Muscle of arm (tissue), 12 donors: ENCODE results near the gene DRC7. TPM values are rescaled to one million over a fixed set of nuclear protein-coding genes. Genes with fewer than 3 reads are reported as not detected.

Source experiments
- DNase-seq: peaks from one replicate; pipeline ENCODE4 v3.0.0-alpha.2; 2013
- polyA plus RNA-seq, 12 donors: library from polyadenylated mRNA; unstranded; fragments of 120-200 nt; gene quantifications; one replicate each; pipeline ENCODE4 v1.2.1, GENCODE V29; 2013; ENCODE audit not compliant: insufficient read length in 12 of 12

The DRC7 gene
- polyA plus RNA-seq, 12 donors: 0.05 to 0.31 (median 0.17) TPM; not detected in 7

DNA sequence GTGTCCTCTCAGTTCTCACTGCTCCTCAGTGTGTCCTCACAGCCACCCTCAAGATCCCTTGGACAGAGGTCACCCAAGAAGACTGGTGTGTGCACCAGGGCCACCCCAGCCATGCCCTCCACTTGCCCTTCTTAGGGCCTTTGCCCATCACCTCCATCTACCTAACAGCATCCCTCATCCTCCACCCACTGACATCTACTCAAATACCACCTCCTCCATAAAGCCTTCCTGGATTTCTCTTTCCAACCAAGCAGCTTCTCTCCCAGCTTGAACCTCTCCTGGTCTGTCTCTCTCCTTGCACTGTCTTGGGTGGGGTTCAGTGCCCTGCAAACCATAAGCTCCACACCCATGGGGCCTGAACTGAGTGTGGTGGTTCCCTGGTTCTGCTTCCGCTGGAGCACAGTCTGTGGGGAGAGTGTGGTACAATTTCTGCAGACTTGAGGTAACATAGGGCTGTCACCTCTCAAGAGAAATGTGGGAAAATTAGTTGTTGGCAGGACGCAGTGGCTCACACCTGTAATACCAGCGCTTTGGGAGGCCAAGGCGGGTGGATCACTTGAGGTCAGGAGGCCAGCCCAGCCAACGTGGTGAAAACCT lies 55.3 kb downstream of the DRC7 start:
- DNase-seq: no peak

DNA sequence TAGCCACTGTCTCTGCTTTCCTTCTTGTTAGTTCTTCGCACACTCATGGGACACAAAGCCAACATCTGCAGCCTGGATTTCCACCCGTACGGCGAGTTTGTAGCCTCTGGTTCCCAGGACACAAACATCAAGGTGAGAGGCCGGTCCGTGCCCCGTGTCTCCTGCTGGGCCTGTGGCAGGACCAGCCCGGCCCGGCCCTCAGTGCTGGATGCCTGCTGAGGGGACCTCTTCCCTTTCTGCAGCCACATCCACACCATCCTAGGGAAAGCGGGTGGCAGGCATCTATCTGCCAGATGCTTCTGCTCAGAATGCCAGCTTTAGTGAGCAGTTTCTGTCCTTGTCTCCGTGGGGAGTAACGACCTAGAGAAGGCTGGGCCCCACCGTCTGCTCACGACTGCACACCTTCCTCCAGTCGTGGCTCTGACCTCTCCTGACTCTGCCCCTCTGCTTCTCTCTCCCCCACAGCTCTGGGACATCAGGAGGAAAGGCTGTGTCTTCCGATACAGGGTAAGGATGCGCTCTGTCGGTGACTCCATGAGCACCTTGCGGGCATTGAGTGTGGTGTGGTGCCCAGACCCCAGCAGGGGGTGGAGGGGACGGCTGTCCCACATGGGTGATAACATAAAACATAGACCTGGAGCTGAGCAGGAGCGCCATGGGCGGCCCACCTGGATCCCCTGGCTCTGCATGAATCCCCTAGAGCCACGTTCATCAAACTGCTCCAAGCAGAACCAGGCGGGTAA lies 56.4 kb downstream of the DRC7 start:
- no peak for DNase-seq

DNA sequence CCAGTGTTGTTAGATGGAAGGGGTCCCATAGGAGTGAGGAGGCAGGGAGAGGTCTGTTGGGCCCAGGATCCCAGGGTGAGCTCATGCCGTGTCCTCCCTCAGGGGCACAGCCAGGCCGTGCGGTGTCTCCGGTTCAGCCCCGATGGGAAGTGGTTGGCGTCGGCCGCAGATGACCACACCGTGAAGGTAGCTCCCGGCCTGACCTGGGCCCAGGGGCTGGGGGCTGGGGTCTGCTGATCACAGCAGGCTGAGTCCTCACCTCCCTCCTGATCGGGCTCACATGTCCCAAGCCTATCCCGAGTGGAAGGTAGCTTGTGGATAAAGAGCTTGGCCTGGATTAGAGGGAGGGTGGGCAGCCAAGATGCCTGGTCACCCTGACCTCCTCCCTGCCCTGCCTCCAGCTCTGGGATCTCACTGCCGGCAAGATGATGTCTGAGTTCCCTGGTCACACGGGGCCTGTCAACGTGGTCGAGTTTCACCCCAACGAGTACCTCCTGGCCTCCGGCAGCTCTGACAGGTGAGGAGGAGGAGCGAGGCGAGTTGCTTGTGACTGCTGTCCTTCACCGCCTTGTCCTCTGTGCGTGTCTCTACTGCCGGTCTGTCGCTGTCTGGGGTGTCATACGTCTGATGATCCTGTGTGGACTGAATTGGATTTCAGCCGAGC lies 57.1 kb downstream of the DRC7 start:
- DNase-seq: no peak

DNA sequence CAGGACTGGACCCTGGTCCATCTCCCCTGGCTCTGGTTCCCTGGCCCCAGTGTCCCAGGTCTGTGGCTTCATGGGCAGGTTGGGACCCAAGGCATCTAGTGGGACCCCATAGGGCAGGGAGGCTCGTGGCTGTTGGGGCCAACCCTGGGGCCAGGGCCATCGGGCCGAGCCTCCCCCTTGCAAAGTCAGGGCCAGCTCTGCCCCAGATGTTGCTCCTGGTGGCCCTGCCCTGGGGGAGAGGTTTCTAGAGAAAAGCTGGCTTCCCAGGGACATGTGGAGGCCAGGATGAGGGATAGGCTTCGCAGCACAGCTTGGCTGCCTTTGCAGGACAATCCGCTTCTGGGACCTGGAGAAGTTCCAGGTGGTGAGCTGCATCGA lies 57.6 kb downstream of the DRC7 start:
- no peak for DNase-seq

DNA sequence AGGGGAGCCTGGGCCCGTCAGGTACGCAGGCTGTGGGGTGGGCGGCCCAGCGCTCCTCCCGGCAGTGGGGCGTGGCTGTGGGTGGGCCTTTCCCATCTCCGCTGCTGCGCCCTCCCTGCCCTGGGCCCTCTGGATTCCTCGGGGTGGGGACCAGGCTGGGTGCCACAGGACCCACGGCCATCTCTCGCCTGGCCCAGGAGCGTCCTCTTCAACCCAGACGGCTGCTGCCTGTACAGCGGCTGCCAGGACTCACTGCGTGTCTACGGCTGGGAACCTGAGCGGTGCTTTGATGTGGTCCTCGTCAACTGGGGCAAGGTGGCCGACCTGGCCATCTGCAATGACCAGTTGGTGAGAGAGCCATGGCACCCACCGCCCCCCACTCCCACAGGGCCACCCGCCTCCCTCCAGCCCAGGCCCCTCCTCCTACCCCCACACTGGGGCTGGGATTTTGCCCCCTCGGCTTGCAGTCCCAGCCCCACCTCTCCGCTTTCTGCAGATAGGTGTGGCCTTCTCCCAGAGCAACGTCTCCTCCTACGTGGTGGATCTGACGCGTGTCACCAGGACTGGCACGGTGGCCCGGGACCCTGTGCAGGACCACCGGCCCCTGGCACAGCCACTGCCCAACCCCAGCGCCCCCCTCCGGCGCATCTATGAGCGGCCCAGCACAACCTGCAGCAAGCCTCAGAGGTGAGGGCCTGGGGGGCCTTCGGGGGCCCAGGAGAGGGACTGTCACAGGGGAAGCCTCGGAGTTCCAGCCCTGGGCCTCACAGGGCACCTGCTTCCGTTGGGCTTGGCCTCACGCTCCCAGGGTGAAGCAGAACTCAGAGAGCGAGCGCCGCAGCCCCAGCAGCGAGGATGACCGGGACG lies 58.2 kb downstream of the DRC7 start:
- DNase-seq: no peak

DNA sequence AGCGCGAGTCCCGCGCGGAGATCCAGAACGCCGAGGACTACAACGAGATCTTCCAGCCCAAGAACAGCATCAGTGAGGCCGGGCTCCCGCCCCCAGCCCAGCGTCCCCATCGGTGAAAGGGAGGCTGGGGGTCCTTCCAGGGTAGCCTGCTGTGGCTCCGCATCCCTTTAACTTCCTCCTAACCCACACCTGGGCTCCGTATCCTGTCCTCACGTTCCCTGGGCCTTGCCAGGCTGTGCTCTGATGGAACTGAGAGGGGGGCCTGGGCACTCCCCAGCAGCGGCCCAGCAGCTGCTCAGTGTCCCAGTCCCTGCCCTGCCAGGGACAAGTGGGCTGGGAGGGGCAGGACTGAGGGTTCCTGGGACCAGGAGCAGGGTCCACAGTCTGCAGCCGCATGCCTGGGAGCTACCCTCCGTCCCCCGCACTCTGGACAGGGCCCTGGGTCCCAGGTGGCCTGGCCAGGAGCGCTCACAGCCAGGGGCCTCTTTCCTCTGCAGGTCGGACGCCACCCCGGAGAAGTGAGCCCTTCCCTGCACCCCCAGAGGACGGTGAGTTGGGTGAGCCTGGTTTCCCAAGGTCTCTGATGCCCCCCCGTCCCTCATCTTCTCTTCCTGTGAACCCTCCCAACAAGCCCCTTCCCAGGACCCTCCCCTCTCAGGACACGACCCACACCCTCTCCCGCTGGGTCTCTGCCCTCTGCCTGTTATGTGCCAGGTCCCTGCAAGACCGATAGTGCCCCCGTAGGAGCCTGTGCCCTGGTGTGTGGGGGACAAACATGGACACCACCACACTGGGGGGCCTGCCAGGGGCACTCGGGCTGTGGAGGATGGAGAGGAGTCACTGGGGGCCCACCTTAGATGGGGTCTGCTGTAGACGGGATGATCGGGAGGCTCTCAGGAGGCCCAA lies 59.1 kb downstream of the DRC7 start:
- DNase-seq: no peak

DNA sequence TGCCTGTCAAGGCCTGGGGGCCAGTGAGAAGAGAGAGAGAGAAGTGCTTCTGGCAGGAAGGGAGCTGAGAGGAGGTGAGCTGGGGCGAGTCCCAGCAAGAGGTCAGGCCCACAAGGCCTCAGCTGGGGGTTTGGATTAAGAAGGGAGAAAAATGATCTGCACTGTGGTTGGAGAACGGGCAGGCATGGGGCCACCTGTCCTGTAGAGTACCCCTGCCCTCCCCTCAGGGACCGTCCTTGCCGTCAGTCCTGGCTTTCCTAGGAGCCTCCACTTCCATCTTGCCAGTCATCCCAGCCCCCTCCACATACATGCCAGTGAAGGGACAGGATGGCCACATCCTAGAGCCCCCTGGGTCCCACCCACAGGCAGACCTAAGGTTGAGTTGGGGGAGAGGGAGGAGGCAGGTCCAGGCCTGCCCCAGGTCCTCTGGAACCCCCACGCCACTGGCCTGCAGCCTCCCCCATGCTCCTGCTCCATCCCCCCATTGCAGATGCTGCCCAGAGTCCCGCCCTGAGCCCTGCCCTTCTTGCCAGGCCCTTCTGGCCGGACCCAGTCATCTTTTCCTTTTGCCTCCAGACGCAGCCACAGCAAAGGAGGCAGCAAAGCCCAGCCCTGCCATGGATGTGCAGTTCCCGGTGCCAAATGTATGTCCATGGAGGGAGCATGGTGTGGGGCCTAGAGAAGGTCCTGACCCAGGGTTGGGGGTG lies 59.9 kb downstream of the DRC7 start:
- no peak for DNase-seq

DNA sequence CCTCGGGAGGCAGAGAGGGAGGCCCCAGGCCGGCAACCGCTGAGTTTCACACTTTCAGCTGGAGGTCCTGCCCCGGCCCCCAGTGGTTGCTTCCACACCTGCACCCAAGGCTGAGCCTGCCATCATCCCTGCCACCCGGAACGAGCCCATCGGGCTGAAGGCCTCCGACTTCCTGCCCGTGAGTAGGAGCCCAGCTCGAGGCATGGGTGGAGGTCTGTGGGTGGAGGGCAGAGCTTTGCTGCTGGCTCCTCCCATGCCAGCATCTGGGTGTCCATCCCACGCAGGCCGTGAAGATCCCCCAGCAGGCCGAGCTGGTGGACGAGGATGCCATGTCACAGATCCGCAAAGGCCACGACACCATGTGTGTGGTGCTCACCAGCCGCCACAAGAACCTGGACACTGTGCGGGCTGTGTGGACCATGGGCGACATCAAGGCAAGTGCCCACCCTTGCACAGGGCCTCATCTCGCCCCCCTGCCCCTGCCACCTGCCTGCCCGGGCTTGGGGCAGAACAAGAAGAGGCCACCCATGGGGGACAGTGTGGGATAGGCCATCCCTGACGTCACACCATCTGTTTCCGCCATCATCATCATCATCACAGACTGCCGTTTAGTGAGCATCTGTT lies 60.6 kb downstream of the DRC7 start:
- DNase-seq: no peak

DNA sequence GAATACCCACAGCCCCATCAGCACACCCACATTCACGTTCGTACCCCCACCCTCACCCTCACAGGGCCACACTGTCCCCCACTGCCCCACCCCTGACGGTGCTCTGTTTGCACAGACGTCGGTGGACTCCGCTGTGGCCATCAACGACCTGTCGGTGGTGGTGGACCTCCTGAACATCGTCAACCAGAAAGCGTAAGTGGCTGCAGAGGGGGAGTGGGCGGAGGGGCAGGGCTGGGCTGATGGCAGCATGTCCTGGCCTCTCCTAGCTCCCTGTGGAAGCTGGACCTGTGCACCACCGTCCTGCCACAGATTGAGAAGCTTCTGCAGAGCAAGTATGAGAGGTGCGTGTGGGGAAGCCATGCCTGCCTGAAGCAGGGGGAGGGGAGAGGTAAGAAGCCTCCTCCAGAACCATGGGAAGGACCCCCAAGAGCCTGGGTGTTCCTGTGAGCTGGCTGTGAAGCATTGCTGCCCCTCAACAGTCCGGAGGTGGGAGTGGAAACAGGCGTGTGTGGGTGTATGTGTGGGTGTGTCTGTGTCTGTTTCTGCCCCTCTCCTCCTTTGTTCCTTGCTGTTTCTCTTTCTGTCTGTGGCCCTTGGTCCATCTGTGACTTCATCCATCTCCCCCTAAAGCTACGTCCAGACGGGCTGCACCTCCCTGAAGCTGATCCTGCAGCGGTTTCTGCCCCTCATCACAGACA lies 61.3 kb downstream of the DRC7 start:
- DNase-seq: no peak

DNA sequence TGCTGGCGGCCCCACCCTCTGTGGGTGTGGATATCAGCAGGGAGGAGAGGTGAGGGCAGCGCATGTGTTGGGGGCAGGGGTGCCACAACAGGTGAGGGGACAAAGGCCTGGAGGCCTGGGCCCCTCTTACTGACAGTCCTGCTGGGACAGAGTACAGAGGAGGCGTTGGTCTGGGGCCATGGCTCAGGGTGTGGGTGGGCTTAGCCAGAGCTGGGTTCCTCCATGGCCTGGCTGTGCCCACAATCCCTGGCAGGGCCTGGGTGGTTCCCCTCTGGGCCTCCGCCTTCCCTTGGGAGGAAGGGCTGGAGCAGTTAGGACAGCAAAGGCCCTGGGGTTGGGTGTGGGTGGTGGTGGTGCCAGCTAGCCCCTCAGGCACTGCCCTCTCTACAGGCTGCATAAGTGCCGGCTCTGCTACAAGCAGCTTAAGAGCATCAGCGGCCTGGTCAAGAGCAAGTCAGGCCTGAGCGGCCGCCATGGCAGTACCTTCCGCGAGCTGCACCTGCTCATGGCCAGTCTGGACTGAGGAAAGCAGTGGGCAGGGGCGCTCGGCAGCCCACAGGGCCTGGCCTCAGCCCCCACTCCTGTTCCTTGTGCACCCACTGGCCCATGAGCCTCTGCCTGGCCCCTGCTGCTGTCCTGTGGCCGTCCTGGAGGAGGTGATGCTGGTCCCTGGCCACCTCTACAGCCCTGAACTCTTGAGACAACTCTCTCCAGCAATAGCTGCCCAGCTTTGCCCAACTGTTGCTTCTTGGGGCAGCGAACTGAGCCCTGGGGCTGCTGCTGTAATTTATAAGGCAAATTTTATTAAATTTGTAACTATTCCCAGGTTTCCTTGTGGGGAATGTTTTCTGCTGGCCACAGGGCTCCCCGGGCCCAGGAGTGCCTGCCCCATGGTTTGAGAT lies 62.1 kb downstream of the DRC7 start:
- no peak for DNase-seq

DNA sequence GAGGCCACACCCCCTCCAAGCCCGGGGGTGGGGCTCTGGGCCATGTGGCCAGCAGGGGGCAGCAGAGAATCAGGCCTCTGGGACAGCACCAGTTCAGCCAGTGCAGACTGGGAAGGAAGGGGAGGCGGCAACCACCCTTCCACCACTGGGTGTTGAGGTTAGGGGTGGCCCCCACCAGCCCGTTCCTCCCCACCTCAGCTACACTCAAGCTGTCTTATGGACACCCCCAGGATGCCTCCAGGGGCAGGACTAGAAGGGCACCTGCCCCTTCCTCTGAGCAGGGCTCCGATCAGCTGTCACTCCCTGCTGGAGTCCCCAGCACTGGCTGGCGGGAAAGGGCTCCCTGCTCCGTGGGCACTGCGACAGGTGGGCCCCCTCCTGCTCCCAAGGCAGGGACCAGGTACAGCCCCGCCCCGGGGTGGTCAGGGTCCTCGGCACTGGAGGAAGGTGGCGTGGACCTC lies 62.8 kb downstream of the DRC7 start:
- DNase-seq: peak; percentile 78

DNA sequence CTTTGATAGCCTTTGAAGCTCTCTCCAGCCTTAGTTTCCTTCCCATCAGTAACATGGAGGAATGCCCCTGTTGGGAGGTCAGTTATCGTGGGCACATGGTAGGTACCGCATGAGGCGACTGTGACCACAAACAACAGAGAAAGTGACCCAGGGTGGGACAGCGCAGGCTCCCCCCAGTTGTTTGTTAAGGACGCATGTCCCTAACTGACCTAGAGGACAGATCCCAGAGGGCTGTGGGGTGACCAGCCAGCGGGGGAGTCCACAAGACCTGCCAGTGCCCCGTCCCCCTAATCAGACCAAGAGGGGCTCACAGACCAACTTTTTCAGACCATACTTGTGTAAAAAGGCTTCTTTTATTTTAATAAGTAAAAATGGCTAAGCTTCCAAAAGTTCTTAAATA lies 63.3 kb downstream of the DRC7 start:
- no peak for DNase-seq

DNA sequence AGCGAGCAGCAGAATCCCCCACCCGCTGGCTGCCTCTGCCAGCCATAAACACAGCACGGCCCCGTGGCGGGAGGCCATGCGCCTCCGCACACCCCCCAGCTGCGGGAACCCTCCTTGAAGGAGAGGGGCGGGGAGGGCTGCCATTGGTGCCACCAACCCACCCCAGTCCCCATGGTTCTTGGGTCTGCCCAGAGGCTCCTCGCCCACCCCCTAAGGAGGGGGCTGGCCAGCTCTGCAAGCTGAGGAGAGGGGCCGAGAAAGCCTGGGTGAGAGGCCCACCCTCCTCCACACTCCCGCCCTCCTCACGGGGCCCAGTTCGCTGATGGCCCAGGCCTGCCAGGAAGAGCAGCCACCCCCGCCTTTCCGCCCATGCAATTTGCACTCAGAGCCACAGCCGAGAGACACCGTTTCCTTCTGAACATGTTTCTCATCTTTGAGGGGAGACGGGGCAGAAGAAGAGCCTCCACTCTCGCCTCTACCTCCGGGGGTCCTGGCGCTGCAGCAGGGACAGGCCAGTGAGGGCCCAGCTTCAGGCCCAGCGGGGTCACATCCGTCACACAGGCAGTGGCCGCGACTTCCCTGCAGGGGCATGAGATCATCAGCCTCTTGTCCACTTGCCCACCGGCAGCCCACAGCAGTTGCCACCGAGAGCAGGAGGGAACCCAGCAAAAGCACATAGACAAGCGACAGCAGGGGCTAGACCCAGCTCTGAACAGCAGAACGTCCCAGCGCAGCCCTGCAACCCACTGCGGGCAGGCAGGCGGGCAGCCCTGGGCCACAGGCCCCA lies 63.9 kb downstream of the DRC7 start:
- no peak for DNase-seq

DNA sequence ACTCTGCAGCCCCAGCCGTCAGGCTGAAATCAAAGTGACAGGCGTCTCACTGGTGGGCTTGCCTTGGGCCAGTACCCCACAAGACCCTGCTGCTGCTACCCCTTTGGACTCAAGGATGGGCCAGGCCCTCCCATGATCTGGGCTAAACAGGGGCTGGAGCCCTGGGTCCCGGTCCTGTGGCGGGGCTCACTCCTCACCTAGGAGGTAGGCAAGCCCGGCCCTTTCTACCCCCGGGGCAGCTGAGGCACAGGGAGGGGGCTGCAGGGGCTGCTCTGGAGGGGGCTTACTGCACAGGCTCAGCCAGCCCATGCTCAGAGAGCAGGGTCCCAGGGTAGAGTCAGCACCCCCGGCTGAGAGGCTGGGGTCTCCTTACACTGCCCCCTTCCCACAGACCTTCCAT lies 64.5 kb downstream of the DRC7 start:
- no peak for DNase-seq

DNA sequence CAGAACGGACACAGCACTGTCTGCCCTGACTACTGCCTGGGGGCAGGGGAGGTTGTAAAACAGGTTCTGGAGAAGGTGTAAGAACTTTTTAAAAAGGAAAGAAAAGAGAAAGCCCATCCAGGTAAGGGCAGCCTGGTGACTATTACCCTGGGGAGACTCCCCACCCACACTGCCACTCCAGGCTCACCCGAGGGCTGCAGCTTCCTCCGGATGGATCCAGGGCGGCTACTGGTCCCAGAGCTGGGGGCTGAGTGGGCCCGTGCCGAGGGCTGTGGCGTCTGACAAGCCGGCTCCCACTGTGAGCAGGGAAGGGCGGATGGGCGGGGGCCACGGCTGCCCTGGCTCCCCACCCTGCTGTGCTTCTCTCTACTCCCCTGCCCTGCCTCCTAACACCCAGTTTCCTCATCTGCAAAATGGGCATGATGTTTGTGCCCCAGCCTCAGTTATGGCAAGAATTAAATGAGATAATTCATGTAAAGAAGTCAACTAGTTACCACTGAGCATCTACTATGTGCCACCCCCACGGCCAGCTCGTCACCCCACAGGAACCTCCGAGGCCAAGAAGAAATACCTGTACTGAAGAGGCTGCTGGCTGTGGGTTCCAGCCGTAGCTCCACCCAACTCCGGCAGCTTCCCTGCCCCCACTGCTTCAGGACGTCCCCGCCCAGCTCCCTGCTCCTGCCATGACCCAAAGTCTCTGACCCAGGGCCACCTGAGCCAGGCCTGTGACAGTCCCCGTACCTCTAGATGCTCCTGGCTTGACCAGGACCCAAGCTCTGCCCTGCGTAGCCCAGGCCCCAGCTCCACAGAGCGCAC lies 65.1 kb downstream of the DRC7 start:
- no peak for DNase-seq

DNA sequence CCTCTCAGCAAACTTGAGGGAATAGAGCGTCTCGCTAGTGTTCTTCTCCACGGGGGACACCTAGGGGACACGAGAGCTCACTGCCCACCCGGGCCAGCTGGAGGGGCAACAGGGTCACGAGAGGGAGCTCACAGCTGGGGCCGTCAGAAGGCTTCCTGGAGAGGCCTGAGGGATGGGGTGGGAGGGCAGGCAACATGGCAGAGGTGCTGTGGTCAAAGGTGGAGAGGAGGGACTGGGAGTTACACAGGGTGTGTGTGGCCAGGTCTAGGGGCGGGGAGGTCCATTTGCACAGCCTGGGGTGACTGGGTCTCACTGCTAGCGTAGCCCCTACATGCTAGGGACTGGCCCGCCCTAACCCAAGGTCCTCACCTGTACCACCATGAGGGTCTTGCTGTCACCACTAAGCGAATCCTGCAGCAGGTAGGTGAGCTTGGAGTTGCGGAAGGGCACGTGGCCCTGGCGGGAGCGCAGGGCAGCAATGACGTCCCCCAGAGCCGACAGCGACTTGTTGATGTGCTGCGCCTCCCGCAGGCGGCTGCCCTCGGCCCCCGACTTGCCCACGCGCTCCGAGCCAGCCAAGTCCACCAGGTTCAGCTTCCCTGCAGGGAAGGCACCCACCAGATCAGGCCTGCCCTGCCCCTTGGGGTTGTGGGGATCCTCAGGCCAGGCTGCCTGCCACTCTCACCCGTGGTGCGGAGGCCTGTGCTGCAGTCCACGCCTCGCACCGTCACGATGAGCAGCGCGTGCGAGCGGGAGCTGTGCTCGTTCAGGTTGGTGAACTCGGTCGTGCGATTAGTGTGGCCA lies 66.0 kb downstream of the DRC7 start:
- DNase-seq: no peak
